Activated T-cell treated with anti-CD3 and anti-CD28 coated beads, Interleukin-2, amount 50 U/mL, for 4 hours (primary cell): ENCODE results near the gene PARP6. TPM values are rescaled to one million over a fixed set of nuclear protein-coding genes. Genes with fewer than 3 reads are reported as not detected.
A peak's percentile ranks its signal among the peaks of the same experiment; 100 is the strongest.

Experiments used
- ATAC-seq, 2 donors: fragments of 200-7000 bp; cut with Tn5 transposase; one replicate each; pipeline ENCODE4 v1.10.0; 2021
- DNase-seq: peaks from one replicate; pipeline ENCODE4 v3.0.0-alpha.2; 2020
- H3K27me3 Mint-ChIP-seq: one replicate; pipeline ENCODE4 v1.8.0; 2021; ENCODE audit warnings: low read depth, mixed read lengths
- H3K36me3 Mint-ChIP-seq: one replicate; pipeline ENCODE4 v1.8.0; 2022; ENCODE audit warnings: mixed read lengths; ENCODE audit not compliant: insufficient read depth
- H3K4me1 Mint-ChIP-seq: one replicate; pipeline ENCODE4 v1.8.0; 2021; ENCODE audit warnings: low read depth, mixed read lengths
- H3K4me3 Mint-ChIP-seq: one replicate; pipeline ENCODE4 v1.8.0; 2021; ENCODE audit warnings: mild to moderate bottlenecking, moderate library complexity, mixed read lengths
- H3K9me3 Mint-ChIP-seq: one replicate; pipeline ENCODE4 v1.8.0; 2021; ENCODE audit warnings: mixed read lengths
- total RNA-seq, 3 donors: library from RNA; stranded (reverse); gene quantifications; one replicate each; pipeline ENCODE4 v1.2.1, GENCODE V29; 2021

Gene PARP6, protein sequence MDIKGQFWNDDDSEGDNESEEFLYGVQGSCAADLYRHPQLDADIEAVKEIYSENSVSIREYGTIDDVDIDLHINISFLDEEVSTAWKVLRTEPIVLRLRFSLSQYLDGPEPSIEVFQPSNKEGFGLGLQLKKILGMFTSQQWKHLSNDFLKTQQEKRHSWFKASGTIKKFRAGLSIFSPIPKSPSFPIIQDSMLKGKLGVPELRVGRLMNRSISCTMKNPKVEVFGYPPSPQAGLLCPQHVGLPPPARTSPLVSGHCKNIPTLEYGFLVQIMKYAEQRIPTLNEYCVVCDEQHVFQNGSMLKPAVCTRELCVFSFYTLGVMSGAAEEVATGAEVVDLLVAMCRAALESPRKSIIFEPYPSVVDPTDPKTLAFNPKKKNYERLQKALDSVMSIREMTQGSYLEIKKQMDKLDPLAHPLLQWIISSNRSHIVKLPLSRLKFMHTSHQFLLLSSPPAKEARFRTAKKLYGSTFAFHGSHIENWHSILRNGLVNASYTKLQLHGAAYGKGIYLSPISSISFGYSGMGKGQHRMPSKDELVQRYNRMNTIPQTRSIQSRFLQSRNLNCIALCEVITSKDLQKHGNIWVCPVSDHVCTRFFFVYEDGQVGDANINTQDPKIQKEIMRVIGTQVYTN
- total RNA-seq: 10 to 100 TPM; 62.9 to 63.2 (median 62.9) TPM

DNA sequence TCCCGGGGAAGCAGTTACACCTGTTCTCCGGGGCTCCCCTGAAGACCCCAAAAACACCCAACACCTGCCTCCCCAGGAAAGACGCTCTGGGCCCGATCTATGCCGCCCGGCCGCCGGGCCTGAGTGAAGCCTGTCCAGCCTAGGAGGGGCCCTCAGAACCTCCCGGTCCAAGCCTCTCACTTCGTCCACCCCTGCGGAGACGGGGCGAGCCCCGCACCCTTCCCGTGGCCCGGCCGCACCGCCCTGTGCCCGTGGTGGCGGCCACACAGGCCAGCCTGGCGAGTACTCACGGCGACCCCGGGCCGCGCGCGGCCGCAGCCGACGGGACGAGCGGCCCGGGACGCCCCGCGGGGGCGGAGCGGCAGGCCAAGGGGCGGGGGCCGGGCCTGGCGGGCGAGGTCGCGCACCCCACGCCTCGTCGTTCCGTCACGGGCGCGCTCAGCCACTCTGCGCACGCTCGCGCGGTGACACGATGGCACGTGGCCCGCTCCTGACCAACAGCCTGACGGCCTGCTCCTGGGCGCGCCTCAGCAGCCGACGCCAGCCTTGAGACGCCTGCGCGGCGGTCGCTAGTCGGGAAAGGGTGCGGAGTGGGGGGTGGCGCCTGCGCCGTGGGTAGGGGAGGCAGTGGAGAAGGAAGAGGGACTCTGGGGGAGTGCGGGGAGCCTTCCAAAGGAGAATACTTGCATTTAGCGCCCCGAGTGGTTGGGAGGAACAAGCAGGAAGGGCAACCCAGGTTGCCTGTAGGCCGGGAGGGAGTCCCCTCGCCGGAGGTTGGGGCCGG is at the start of gene PARP6:
Gene PARP6 (minus strand): TSS at position 342 of the 784 bp plus-strand sequence. CDS start 5,077 bp downstream, outside the sequence.
- Mint-ChIP-seq H3K36me3 (peaks cover 14% of the 10 kb centered on the region), H3K4me1 (peaks cover 36% of the 10 kb centered on the region), H3K9me3 (no peaks in the 10 kb centered on the region), H3K27me3 (no peaks in the 10 kb centered on the region), H3K4me3 (peak within 1 kb of the TSS; percentile 93)
- ATAC-seq (peak; percentile 98), DNase-seq (peak; percentile 98)

DNA sequence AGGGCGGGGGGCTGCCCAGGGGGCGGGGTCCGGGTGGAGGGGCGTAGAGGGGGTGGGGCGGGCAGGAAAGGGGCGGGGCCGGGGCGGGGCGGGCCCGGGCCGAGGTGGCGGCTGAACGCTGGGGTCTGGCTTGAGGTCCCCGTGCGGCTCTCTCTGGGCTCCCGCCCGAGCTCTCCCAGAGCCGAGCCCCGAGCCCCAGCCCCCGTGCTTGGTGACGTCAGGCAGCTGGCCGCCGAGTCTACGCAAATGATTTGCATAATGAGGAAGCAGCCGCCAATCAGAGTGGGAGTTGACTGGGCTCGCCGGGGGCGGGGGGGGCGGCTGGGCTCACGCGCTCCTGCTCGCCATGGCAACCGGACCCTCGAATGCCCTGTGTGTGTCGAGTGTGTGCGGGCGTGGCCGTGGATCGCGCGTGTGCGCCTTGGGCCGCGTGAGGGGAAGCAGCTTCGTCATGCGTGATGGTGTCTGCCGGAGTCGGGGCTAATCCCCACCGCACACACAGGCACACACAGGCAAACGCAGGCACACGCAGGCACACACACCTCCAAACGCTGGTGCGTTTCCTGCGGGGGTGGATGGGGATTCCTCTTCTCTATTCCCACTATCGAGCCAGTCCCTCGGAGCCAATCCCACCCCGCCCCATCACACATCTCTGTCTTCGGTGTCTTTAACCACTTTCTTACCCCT is 47.8 kb upstream of the PARP6 start, which contains the start of gene CELF6:
Gene CELF6 (minus strand): TSS at position 173 of the 687 bp plus-strand sequence. CDS start 283 bp downstream, outside the sequence.
- H3K27me3 Mint-ChIP-seq: no peaks in the 10 kb centered on the region
- ATAC-seq (peak; percentile 78 to 82), DNase-seq (peak; percentile 70)
- H3K4me1 Mint-ChIP-seq: peaks cover 16% of the 10 kb centered on the region
- H3K4me3 Mint-ChIP-seq: peak within 1 kb of the TSS; percentile 80
- peaks cover 9% of the 10 kb centered on the region for H3K9me3 Mint-ChIP-seq
- peaks cover 7% of the 10 kb centered on the region for H3K36me3 Mint-ChIP-seq

DNA sequence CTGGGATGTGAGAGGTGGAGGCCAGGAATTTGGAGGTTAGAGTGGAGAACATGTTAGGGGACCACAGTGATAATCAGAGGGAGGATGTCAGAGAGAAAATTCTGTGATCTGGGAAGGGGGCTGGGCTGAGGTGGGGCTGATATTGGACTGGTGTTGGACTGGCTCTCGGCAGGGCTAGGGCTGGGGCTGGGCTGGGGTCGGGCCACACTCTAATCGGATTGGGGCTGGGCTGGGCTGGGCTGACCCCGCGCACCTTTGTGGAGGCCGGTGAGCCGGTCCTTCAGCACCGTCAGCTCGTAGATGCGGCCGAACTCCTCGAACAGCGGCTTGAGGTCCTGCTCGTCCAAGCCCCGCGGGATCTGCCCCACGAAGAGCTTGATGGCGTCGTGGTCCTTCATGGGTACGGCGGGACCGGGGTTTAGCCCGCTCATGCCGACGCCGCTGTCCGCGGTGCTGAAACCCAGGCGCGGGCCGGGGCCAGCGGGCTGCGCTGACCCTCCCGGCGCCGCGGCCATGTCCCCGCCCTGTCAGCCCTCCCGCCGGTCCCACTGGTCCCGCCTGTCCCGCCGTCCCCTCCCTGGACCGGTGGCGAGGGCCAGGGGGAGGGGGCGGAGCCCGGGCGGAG is 47.1 kb upstream of the PARP6 start:
- peaks cover 16% of the 10 kb centered on the region for H3K4me1 Mint-ChIP-seq
- H3K4me3 Mint-ChIP-seq: peak overlapping the region; percentile 68
- H3K36me3 Mint-ChIP-seq: peaks cover 5% of the 10 kb centered on the region
- peaks cover 6% of the 10 kb centered on the region for H3K9me3 Mint-ChIP-seq
- peak; percentile 60 to 66 for ATAC-seq
- DNase-seq: peak; percentile 27
- no peaks in the 10 kb centered on the region for H3K27me3 Mint-ChIP-seq

DNA sequence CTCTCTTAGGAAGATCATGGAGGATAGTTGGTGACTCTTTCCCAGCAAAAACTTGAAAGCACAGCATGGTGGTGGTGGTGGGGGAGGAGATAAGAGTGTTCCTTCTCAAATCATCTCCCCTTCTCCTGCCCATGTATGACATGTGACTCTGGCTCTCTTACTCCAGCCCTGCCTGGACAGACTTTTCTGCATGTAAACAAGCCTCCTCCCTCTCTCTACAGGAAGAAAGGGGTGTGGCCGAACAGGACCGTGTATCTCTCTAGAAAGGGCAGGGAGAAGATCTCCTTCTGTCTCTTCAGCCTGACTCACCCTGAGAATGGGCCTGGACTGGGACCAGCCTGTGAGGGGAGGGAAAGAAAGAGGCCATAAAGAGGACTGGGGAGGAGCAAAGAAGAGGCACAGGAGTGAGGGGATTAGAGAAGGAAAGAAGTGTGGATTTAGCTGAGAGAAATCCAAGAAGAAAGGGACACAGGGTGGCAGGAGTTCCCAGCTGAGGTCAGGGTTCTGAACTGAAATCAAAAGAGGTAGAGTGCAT is 46.1 kb upstream of the PARP6 start:
- Mint-ChIP-seq H3K36me3 (no peaks in the 10 kb centered on the region), H3K9me3 (no peaks in the 10 kb centered on the region), H3K4me1 (peaks cover 16% of the 10 kb centered on the region), H3K27me3 (no peaks in the 10 kb centered on the region), H3K4me3 (peak overlapping the region; percentile 35)
- ATAC-seq (no peak), DNase-seq (no peak)

DNA sequence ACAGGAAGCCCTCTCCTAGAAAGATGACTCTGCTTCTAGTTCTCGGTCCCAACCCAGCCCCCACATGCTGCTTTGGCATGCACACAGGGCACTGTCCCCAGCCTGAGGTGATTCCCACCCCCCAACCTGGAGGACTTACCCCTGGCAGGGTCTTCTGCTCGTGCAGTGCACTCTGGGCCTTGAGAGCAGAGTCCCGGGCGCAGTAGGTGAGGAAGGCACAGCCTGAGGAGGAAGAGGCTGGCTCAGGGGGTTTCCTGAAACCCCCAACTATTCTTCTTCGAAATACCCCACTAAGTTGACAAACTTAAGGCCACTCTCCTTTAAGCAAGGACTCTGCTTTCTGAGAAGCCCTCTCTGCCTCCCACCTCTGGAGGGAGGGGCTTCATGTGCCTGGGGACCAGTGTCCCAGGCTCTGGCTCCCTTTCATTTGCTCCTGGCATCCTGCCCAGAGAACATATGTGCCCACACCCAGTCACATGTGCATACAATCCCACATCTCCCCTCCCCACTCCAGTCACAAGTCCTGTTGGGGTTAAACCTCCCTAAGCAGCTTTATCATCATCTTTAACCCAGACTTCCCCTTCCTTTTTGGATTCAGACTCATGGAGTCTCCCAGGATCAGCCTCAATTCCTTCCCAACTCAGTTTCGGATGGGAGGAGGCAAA is 43.5 kb upstream of the PARP6 start:
- DNase-seq (no peak), ATAC-seq (no peak)
- H3K9me3 Mint-ChIP-seq: no peaks in the 10 kb centered on the region
- no peaks in the 10 kb centered on the region for H3K36me3 Mint-ChIP-seq
- no peaks in the 10 kb centered on the region for H3K27me3 Mint-ChIP-seq
- H3K4me3 Mint-ChIP-seq: no peak overlapping the region
- H3K4me1 Mint-ChIP-seq: peaks cover 15% of the 10 kb centered on the region

DNA sequence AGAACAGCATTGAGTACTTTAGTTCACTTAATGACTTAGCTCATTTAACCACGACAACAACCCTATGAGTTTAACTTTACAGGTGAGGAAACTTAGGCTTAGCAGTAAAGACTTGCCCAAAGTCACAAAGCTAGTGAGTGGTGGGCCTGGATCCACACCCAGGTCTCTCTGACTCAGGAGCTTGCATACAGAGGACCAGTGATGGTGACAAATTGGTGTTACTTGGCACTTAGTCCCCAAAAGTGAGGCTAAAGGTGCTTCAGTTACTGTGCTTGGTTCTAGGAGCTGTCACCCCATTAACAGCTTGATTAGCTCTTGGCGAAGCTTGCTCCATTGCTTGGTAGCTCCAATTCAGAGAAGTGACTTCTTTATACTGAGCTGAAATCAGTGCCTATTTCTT is 41.5 kb upstream of the PARP6 start:
- Mint-ChIP-seq H3K9me3 (no peaks in the 10 kb centered on the region), H3K36me3 (no peaks in the 10 kb centered on the region), H3K27me3 (no peaks in the 10 kb centered on the region), H3K4me1 (peaks cover 4% of the 10 kb centered on the region), H3K4me3 (no peak overlapping the region)
- ATAC-seq: no peak
- DNase-seq: no peak

DNA sequence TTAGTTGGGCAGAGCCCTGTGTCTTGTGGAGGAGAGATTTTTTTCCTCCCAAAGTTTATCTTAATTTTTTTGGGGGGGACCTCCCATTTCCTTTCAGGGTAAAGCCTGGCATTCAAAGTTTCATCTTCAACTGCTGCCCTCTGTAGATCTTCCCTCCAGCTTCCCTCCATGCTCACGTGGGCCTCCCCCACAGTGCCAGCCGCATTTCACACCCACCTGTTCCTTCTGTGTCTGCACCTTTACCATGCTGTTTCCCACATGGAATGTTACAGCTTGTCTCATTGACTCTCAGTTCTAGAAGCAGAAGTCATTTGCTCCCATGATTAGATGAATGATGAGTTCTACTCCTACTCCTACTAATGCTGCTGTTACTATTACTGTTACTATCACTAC is 41.1 kb upstream of the PARP6 start:
- H3K36me3 Mint-ChIP-seq: no peaks in the 10 kb centered on the region
- DNase-seq (no peak), ATAC-seq (no peak)
- H3K9me3 Mint-ChIP-seq: no peaks in the 10 kb centered on the region
- no peak overlapping the region for H3K4me3 Mint-ChIP-seq
- H3K27me3 Mint-ChIP-seq: no peaks in the 10 kb centered on the region
- H3K4me1 Mint-ChIP-seq: no peaks in the 10 kb centered on the region

DNA sequence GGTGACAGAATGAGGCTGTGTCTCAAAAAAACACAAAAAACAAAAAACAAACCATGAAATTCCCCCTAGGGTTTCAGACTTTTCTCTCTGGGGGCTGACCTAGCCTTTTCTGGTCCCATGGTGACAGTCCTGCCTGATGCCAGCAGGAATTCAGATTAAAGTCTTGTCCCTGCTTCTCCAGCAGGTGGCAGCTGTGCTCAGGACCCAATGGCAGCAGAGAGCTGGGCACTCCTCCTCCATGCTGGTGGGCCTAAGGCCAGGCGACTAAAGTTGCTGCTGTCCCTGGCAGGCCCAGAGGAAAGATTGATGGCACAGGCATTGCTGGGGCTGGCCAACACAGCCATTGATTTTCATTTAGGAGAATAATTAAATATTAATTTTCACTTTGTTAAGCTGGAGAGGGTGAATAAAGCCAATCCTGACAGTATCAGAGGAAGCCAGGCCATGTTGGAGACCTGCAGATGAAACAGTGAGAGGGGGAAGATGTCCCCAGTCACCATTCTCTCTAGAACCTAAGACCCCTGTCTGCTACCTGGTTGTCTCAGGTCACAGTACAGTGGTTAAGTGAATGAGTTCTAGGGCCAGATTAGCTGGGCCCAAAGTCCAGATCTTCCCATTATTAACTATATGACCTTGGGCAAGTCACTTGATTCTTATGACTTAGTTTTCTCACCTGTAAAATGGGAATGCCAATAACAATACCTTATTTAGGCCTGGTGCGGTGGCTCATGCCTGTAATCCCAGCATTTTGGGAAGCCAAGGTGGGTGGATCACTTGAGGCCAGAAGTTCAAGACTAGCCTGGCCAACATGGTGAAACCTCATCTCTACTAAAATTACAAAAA is 40.5 kb upstream of the PARP6 start:
- DNase-seq: peak; percentile 45
- Mint-ChIP-seq H3K9me3 (no peaks in the 10 kb centered on the region), H3K27me3 (no peaks in the 10 kb centered on the region), H3K36me3 (no peaks in the 10 kb centered on the region), H3K4me1 (no peaks in the 10 kb centered on the region), H3K4me3 (no peak overlapping the region)
- ATAC-seq: peak; percentile 85 to 95

DNA sequence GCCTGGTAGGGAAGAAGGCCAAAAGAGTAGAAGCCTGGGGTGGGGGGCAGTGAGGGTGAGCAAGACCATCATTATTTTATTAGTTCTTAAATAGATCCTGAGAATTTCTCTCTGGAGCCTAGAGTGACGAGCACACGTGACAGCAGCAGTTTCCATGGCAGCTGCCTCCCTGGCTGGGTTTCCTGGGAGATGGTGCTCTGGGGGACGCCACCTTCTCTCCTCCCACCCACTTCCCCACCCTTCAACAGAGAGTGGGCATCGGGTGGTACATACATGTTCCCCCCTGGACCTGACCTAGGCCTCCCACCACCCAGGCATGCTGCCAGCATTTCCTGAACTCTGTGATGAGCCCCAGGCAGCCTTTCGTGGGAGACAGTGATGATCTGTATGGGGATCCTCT is 34.7 kb upstream of the PARP6 start:
- H3K27me3 Mint-ChIP-seq: no peaks in the 10 kb centered on the region
- no peak overlapping the region for H3K4me3 Mint-ChIP-seq
- ATAC-seq: no peak
- H3K36me3 Mint-ChIP-seq: peaks cover 4% of the 10 kb centered on the region
- no peak for DNase-seq
- peaks cover 7% of the 10 kb centered on the region for H3K4me1 Mint-ChIP-seq
- no peaks in the 10 kb centered on the region for H3K9me3 Mint-ChIP-seq

DNA sequence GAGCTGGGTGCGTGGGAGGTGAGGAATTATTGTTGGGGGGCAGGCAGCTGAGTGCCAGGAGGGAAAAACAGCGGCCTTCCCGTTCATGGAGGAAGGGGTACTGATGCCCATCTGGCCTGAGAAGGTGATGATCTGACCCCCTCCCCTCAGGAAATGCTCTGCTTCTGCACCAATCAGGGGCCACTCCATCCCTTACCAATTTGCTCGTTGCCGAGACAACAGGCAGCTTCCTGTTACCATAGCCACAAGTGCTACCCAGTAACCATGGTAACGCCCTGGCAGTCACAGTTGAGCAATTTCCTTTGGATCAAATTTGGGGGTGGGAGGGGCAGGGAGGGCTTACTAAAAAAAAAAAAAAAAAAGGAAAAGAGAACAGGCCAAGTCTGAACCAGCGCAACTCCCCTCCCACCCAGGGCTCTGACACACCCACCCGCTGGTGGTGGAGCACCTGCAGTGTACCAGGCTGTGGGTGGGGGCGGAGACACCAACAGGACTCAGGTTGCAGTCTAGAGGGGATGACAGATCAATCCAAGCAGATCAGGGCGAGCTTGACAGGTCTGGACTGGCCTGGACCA is 33.9 kb upstream of the PARP6 start:
- ATAC-seq (peak; percentile 40 to 52), DNase-seq (peak; percentile 29)
- Mint-ChIP-seq H3K4me1 (peaks cover 7% of the 10 kb centered on the region), H3K36me3 (peaks cover 4% of the 10 kb centered on the region), H3K9me3 (no peaks in the 10 kb centered on the region), H3K27me3 (no peaks in the 10 kb centered on the region), H3K4me3 (no peak overlapping the region)

DNA sequence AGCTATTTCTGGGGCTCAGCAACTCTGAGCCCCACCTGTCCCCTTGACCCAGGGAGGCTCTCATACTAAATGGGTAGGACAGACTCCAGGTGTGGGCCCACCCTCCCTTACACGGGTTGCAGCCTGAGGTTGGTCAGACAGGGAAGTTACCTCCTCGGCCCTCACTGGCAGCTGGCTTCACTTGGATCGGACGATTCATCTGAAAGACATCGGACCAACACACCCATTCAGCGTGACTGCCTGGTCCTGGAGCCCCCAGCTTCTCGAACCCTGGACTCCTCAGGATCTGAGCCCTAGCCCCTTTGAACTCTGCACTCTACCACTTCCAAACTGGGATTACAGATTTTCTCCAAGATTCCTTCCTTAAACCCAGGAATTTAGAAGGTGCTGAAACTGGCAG is 32.2 kb upstream of the PARP6 start:
- Mint-ChIP-seq H3K9me3 (no peaks in the 10 kb centered on the region), H3K36me3 (peaks cover 4% of the 10 kb centered on the region), H3K4me1 (peaks cover 7% of the 10 kb centered on the region), H3K27me3 (no peaks in the 10 kb centered on the region), H3K4me3 (no peak overlapping the region)
- ATAC-seq (no peak), DNase-seq (no peak)

DNA sequence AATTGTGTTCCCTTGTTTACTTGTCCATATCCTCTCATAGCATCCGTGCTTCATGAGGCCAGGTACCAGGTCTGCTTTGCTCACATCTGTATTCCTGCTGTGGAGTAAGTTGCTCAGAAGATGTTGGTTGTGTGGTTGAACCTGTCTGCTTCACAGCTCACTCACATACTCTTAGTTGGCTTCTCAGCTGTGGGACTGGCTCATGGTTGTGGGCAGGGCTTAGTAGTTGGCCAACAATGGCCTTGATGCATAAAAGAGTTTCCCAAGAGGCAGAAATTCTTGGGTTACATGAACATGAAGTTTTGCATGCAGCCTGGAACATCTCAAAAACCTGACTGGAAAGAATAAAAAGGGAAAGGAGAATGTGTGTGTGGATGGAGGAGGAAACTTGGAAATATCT is 30.6 kb upstream of the PARP6 start:
- ATAC-seq (no peak), DNase-seq (no peak)
- Mint-ChIP-seq H3K4me3 (no peak overlapping the region), H3K4me1 (peaks cover 7% of the 10 kb centered on the region), H3K9me3 (no peaks in the 10 kb centered on the region), H3K27me3 (no peaks in the 10 kb centered on the region), H3K36me3 (peaks cover 4% of the 10 kb centered on the region)
